ENCODE data around the gene HIGD1A.

DNA sequence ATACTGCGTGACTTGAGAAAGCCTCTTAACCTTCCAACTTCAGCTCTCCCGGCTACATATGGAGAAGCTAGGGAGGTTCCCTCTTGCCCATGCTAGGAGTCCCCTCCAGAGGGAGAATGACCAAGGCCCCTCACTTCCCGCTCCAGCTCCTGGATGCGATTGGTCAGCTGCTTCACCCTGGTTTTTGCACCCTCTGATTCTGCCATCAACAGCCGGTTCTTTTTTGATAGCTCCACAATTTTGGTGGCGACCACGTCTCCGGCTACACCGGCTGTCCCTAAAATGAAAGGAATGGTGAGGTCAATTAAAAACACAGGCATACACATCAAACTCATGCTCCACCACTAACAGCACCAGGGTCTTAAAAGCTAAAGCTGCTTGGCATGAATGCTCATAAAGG lies 51.8 kb downstream of the HIGD1A start:
- TF ChIP-seq, protein P1, sequence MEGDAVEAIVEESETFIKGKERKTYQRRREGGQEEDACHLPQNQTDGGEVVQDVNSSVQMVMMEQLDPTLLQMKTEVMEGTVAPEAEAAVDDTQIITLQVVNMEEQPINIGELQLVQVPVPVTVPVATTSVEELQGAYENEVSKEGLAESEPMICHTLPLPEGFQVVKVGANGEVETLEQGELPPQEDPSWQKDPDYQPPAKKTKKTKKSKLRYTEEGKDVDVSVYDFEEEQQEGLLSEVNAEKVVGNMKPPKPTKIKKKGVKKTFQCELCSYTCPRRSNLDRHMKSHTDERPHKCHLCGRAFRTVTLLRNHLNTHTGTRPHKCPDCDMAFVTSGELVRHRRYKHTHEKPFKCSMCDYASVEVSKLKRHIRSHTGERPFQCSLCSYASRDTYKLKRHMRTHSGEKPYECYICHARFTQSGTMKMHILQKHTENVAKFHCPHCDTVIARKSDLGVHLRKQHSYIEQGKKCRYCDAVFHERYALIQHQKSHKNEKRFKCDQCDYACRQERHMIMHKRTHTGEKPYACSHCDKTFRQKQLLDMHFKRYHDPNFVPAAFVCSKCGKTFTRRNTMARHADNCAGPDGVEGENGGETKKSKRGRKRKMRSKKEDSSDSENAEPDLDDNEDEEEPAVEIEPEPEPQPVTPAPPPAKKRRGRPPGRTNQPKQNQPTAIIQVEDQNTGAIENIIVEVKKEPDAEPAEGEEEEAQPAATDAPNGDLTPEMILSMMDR (optimal IDR thresholded peaks at IDR 0.05 in 1 of 3, IDR thresholded peaks at IDR 0.05 in 1 of 3, conservative IDR thresholded peaks at IDR 0.05 in 1 of 3; ENCODE audit: extremely low read depth in 1 of 3, insufficient read depth in 2 of 3, low read length in 3 of 3), result no peak
- no peak for TF ChIP-seq EZH2 (IDR thresholded peaks at IDR 0.05; ENCODE audit: low read length)
